ENCODE data around the gene PARP6.

GRCh38 chr15:72205273-72205672 is 67.1 kb downstream of the PARP6 start:
- TF ChIP-seq CTCF (IDR thresholded peaks at IDR 0.05) (no peak), POLR2A (IDR thresholded peaks at IDR 0.05) (no peak)
